Sigmoid colon (tissue), 4 donors: ENCODE data around the gene TNFRSF21.

ENCODE experiments used
- CTCF ChIP-seq, 4 experiments: fragments of 450-650 bp in 3 of 4; fragments of 200-600 bp in 1 of 4; IDR thresholded peaks; one replicate each; pipeline ENCODE4 v1.5.1; 2016 to 2019; ENCODE audit warnings: antibody characterized with exemption in 4 of 4, mild to moderate bottlenecking in 3 of 4, moderate library complexity in 2 of 4
- EP300 ChIP-seq, 4 donors: sonication (generic); formaldehyde crosslinking; IDR thresholded peaks; one replicate each; pipeline ENCODE4 v1.6.1; 2017; ENCODE audit warnings: antibody characterized with exemption in 4 of 4
- POLR2A ChIP-seq, 2 donors: fragments of 450-650 bp; IDR thresholded peaks; one replicate each; pipeline ENCODE4 v1.6.1; 2016; ENCODE audit warnings: antibody characterized with exemption in 2 of 2, mild to moderate bottlenecking in 2 of 2, moderate library complexity in 2 of 2
- POLR2AphosphoS5 ChIP-seq, 4 donors: sonication (generic); formaldehyde crosslinking; IDR thresholded peaks; one replicate each; pipeline ENCODE4 v1.6.1; 2017; ENCODE audit warnings: antibody characterized with exemption in 4 of 4

GRCh38 chr6:47334334-47334733 lies 24.6 kb upstream of the TNFRSF21 start:
- TF ChIP-seq CTCF (IDR thresholded peaks at IDR 0.05) (no peak), POLR2A (IDR thresholded peaks at IDR 0.05) (no peak), EP300 (IDR thresholded peaks at IDR 0.05) (no peak), POLR2AphosphoS5 (IDR thresholded peaks at IDR 0.05) (no peak)
